PC-3 (cell line): Measurements from ENCODE around the gene MED13L. TPM values are rescaled to one million over a fixed set of nuclear protein-coding genes. Genes with fewer than 3 reads are reported as not detected.

Source experiments
- ATAC-seq: fragments of 200-7000 bp; cut with Tn5 transposase; 2 replicates; pipeline ENCODE4 v1.9.1; 2020; ENCODE audit warnings: mild to moderate bottlenecking, moderate library complexity
- BruUV-seq: library from RNA; stranded (reverse); fragments of 400-500 nt; replicated peaks from 2 replicates; lab custom pipeline; 2021; lab: Mats Ljungman, UMichigan
- CTCF ChIA-PET: fragments of 300-600 bp; sonication (Branson Sonifier 250); formaldehyde crosslinking; loops from one replicate; lab custom pipeline; 2022; ENCODE audit warnings: antibody characterized with exemption; lab: Charles Lee
- POLR2A ChIA-PET: fragments of 300-600 bp; sonication (Branson Sonifier 250); formaldehyde crosslinking; loops from one replicate; lab custom pipeline; 2022; ENCODE audit warnings: antibody characterized with exemption; ENCODE audit not compliant: unreplicated experiment; lab: Charles Lee
- DNase-seq: peaks from one replicate; pipeline ENCODE4 v3.0.0-alpha.2; 2015
- H2AFZ ChIP-seq: fragments of 300-600 bp; sonication (generic); 2 replicates; pipeline ENCODE4 v1.6.0; 2016; ENCODE audit warnings: antibody characterized with exemption, low read length
- H3F3A ChIP-seq: fragments of 300-600 bp; sonication (generic); one replicate; pipeline ENCODE4 v1.6.0; 2017; ENCODE audit warnings: antibody characterized with exemption, low read length, control low read depth, mild to moderate bottlenecking; ENCODE audit not compliant: unreplicated experiment
- H3K27ac ChIP-seq: fragments of 300-600 bp; sonication (generic); 2 replicates; pipeline ENCODE4 v1.5.1; 2016; ENCODE audit warnings: mild to moderate bottlenecking, low read length
- H3K27me3 ChIP-seq: fragments of 300-600 bp; sonication (generic); 2 replicates; pipeline ENCODE4 v1.6.1; 2016; ENCODE audit warnings: low read length, mixed read lengths
- H3K36me3 ChIP-seq: fragments of 300-600 bp; sonication (generic); 2 replicates; pipeline ENCODE4 v1.6.1; 2016; ENCODE audit warnings: low read depth, mixed run types, low read length, mixed read lengths
- H3K4me1 ChIP-seq: fragments of 300-600 bp; sonication (generic); 2 replicates; pipeline ENCODE4 v1.5.1; 2016; ENCODE audit warnings: low read length; ENCODE audit not compliant: insufficient read depth
- H3K4me2 ChIP-seq: fragments of 300-600 bp; sonication (generic); 2 replicates; pipeline ENCODE4 v1.6.0; 2016; ENCODE audit warnings: low read length
- H3K4me3 ChIP-seq: fragments of 300-600 bp; sonication (generic); 2 replicates; pipeline ENCODE4 v1.5.1; 2016; ENCODE audit warnings: mild to moderate bottlenecking, low read length, mixed read lengths
- H3K79me2 ChIP-seq: fragments of 300-600 bp; sonication (generic); 2 replicates; pipeline ENCODE4 v1.6.1; 2017; ENCODE audit warnings: low read length, mixed read lengths
- H3K9ac ChIP-seq: fragments of 300-600 bp; sonication (generic); 2 replicates; pipeline ENCODE4 v1.6.0; 2016; ENCODE audit warnings: mild to moderate bottlenecking, low read length
- H3K9me2 ChIP-seq: fragments of 300-600 bp; sonication (generic); replicated peaks from 2 replicates; pipeline ENCODE4 v1.6.1; 2016; ENCODE audit warnings: mixed run types, low read length, mixed read lengths
- H3K9me3 ChIP-seq: fragments of 300-600 bp; sonication (generic); 2 replicates; pipeline ENCODE4 v1.6.1; 2016; ENCODE audit warnings: low read length, mixed read lengths
- H4K20me1 ChIP-seq: fragments of 300-600 bp; sonication (generic); 2 replicates; pipeline ENCODE4 v1.6.1; 2016; ENCODE audit warnings: low read length, mixed read lengths
- EZH2 ChIP-seq: fragments of 300-600 bp; sonication (generic); IDR thresholded peaks from one replicate; pipeline ENCODE4 v1.6.1; 2017; ENCODE audit warnings: antibody characterized with exemption, mild to moderate bottlenecking, low read length; ENCODE audit not compliant: unreplicated experiment
- EZH2phosphoT487 ChIP-seq: fragments of 300-600 bp; sonication (generic); IDR thresholded peaks from 2 replicates; pipeline ENCODE4 v1.6.1; 2018; ENCODE audit warnings: mild to moderate bottlenecking, antibody characterized with exemption, low read length, borderline replicate concordance
- intact Hi-C: fragments of 100-400 bp; cut with micrococcal nuclease; formaldehyde crosslinking; loops from 2 replicates; pipeline ENCODE4 v1.9.0; 2023
- total RNA-seq: library from RNA; depleted of rRNA; stranded (reverse); fragments of >200 nt; gene quantifications from 2 replicates; pipeline ENCODE4 v1.2.3, GENCODE V29; 2014
- TF ChIP-seq, protein P1 (sequence below): fragments of 300-600 bp; sonication (generic); conservative IDR thresholded peaks from 2 replicates; pipeline ENCODE4 v1.5.1; 2017; ENCODE audit warnings: antibody characterized with exemption, low read depth, mild to moderate bottlenecking, low read length

MED13L gene
- total RNA-seq, 1 experiment from 2014 or later: 61.2 TPM

DNA sequence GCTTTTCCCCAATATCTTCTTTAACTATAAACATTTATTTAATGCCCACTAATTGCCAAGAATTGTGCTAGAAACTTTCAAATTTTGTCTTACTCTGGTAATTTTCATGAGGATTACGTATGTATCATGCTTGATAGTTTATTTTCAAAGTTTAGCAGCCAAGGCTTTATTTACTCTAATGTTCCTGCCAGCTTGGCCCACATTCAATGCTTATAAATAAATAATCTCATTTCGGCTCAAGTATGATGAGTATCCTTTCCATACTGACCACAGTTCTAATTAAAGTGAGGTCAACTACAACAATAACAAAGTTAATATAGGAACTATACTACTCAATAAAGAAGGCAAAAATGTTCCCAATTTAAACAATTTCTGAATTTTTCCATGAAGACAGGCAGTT is 259.2 kb downstream of the MED13L start:
- POLR2A ChIA-PET: no interaction called here
- DNase-seq: peak; percentile 47

DNA sequence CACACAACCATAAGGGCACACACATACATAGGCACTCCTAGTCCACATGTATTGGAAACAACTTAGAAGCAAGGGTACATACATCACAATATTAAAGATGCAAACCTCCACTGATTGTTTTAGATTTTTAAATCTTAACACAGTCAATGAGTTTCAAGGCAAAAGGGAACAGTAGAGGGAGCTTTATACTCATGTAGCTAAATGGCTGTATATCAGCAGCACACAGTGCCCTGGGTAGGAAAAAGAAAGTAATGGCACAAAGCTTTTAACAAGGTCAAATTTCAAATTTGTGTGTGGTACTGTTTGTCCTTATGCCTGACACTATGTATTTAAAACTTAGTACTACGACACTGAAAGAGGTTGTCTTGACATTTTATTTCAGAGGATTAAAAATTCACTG is 262.0 kb downstream of the MED13L start:
- TF ChIP-seq, protein P1, sequence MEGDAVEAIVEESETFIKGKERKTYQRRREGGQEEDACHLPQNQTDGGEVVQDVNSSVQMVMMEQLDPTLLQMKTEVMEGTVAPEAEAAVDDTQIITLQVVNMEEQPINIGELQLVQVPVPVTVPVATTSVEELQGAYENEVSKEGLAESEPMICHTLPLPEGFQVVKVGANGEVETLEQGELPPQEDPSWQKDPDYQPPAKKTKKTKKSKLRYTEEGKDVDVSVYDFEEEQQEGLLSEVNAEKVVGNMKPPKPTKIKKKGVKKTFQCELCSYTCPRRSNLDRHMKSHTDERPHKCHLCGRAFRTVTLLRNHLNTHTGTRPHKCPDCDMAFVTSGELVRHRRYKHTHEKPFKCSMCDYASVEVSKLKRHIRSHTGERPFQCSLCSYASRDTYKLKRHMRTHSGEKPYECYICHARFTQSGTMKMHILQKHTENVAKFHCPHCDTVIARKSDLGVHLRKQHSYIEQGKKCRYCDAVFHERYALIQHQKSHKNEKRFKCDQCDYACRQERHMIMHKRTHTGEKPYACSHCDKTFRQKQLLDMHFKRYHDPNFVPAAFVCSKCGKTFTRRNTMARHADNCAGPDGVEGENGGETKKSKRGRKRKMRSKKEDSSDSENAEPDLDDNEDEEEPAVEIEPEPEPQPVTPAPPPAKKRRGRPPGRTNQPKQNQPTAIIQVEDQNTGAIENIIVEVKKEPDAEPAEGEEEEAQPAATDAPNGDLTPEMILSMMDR: peak; percentile 87
- TF ChIP-seq EZH2phosphoT487: no peak
- TF ChIP-seq EZH2: no peak
- CTCF ChIA-PET: interaction anchor here (0.6 to 1.1 kb wide), 8 partner anchors 106 to 693 kb away, joined by 3 to 5 read pairs (median 3); no protein-coding TSS in a partner anchor
- intact Hi-C loops: loop anchor here (1.0 to 5.0 kb wide), 6 partner anchors 37 to 257 kb away; no protein-coding TSS in a partner anchor

More for the DNA sequence above, 259.2 kb downstream of the MED13L start:
- CTCF ChIA-PET: no interaction called here
- no TSS peak for BruUV-seq
- H4K20me1 ChIP-seq: 0 out of 2 replicates have a peak, but pooled peaks cover 3% of the 10 kb centered on the region
- peaks cover 8% of the 10 kb centered on the region for H3K4me1 ChIP-seq
- no peak overlapping the region for H3K4me3 ChIP-seq
- H3K9ac ChIP-seq: no peak overlapping the region
- ATAC-seq: peak; percentile 82
- no peaks in the 10 kb centered on the region for H3K9me3 ChIP-seq
- H2AFZ ChIP-seq: no peak overlapping the region
- H3K79me2 ChIP-seq: peaks cover 8% of the 10 kb centered on the region
- H3K9me2 ChIP-seq: no peaks in the 10 kb centered on the region
- no peak overlapping the region for H3K4me2 ChIP-seq
- peaks cover 28% of the 10 kb centered on the region; the same call in 1 of the 2 replicates for H3K36me3 ChIP-seq
- no peaks in the 10 kb centered on the region for H3K27me3 ChIP-seq
- no peak overlapping the region for H3K27ac ChIP-seq
- intact Hi-C loops: loop anchor here (1.0 to 5.0 kb wide), 4 partner anchors 20 to 254 kb away; no protein-coding TSS in a partner anchor
- no peaks in the 10 kb centered on the region for H3F3A ChIP-seq
- TF ChIP-seq, protein P1: no peak
- TF ChIP-seq EZH2 (no peak), EZH2phosphoT487 (no peak)

DNA sequence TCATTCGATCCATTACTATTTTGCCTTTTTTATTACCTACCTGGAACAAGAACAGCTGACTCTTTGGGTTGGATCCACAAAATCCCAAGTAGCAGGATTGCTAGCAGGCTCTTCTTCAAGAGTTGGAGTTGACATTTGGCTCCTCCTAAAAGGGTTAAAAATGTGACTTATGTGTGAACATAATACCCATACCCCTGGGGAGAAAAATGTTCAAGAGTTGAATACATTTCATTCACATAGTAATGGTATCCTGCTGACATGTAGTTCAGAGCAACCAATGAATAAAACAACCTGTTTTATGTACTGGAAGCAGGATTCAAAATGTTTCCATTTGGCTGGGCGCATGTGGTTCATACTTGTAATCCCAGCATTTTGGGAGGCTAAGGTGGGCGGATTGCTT is 264.7 kb downstream of the MED13L start:
- BruUV-seq: no TSS peak
- Histone ChIP-seq H3K4me2 (no peak overlapping the region), H3K4me1 (no peaks in the 10 kb centered on the region), H3F3A (no peaks in the 10 kb centered on the region), H3K79me2 (no peaks in the 10 kb centered on the region), H4K20me1 (0 out of 2 replicates have a peak, but pooled peaks cover 3% of the 10 kb centered on the region), H3K9me3 (no peaks in the 10 kb centered on the region), H3K9me2 (no peaks in the 10 kb centered on the region), H2AFZ (no peak overlapping the region), H3K36me3 (peaks cover 46% of the 10 kb centered on the region), H3K27ac (no peak overlapping the region), H3K27me3 (no peaks in the 10 kb centered on the region), H3K4me3 (no peak overlapping the region), H3K9ac (no peak overlapping the region)
- CTCF ChIA-PET: no interaction called here
- no peak for DNase-seq
- intact Hi-C loops: no loop called here
- POLR2A ChIA-PET: no interaction called here
- TF ChIP-seq, protein P1: no peak
- TF ChIP-seq EZH2phosphoT487: no peak
- no peak for TF ChIP-seq EZH2
- no peak for ATAC-seq

More for the DNA sequence above, 262.0 kb downstream of the MED13L start:
- Histone ChIP-seq H3K9me3 (no peaks in the 10 kb centered on the region), H2AFZ (no peak overlapping the region), H3K27ac (no peak overlapping the region), H3K4me3 (no peak overlapping the region), H3K27me3 (no peaks in the 10 kb centered on the region), H3K79me2 (no peaks in the 10 kb centered on the region), H3K4me1 (peaks cover 8% of the 10 kb centered on the region), H3K4me2 (no peak overlapping the region; the same call in 1 of the 2 replicates), H3K9ac (no peak overlapping the region), H3F3A (no peaks in the 10 kb centered on the region), H3K9me2 (no peaks in the 10 kb centered on the region), H4K20me1 (0 out of 2 replicates have a peak, but pooled peaks cover 3% of the 10 kb centered on the region), H3K36me3 (peaks cover 39% of the 10 kb centered on the region)
- DNase-seq (peak; percentile 74), ATAC-seq (peak; percentile 89)
- BruUV-seq: no TSS peak
- POLR2A ChIA-PET: no interaction called here
